IPS-11a (cell line): ENCODE data around the gene PCDHB16.
"Not testable (repeated sequence)": the region's sequence is repeated elsewhere in the genome, so short reads cannot be mapped to it uniquely, and the experiment has no call there.

ENCODE experiments used
- H3K4me3 ChIP-seq: one replicate; pipeline ENCODE4 v1.5.1; 2013; ENCODE audit warnings: low read depth, low read length, control low read depth

The PCDHB16 gene

DNA sequence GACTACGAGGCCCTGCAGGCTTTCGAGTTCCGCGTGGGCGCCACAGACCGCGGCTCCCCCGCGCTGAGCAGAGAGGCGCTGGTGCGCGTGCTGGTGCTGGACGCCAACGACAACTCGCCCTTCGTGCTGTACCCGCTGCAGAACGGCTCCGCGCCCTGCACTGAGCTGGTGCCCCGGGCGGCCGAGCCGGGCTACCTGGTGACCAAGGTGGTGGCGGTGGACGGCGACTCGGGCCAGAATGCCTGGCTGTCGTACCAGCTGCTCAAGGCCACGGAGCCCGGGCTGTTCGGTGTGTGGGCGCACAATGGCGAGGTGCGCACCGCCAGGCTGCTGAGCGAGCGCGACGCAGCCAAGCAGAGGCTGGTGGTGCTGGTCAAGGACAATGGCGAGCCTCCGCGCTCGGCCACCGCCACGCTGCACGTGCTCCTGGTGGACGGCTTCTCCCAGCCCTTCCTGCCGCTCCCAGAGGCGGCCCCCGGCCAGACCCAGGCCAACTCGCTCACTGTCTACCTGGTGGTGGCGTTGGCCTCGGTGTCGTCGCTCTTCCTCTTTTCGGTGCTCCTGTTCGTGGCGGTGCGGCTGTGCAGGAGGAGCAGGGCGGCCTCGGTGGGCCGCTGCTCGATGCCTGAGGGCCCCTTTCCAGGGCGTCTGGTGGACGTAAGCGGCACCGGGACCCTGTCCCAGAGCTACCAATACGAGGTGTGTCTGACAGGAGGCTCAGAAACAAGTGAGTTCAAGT is 2.1 kb downstream of the PCDHB16 start:
- not testable (repeated sequence) for H3K4me3 ChIP-seq

GRCh38 chr5:141186897-141187512 is 4.8 kb downstream of the PCDHB16 start, which contains the start of gene PCDHB9:
Gene PCDHB9, plus strand, starts transcription at chr5:141187161. Its CDS starts 158 bp downstream, at chr5:141187319.
- H3K4me3 ChIP-seq, result no peak within 1 kb of the TSS

GRCh38 chr5:141188682-141189081 is 6.5 kb downstream of the PCDHB16 start:
- H3K4me3 ChIP-seq, result not testable (repeated sequence)

GRCh38 chr5:141189131-141189530 is 6.9 kb downstream of the PCDHB16 start:
- H3K4me3 ChIP-seq, result not testable (repeated sequence)

GRCh38 chr5:141192110-141192725 is 10.0 kb downstream of the PCDHB16 start, which contains the start of gene PCDHB10:
Gene PCDHB10, plus strand, starts transcription at chr5:141192353. Its CDS starts 200 bp downstream, at chr5:141192553.
- no peak within 1 kb of the TSS for H3K4me3 ChIP-seq

GRCh38 chr5:141194332-141194731 is 12.1 kb downstream of the PCDHB16 start:
- H3K4me3 ChIP-seq, result not testable (repeated sequence)

DNA sequence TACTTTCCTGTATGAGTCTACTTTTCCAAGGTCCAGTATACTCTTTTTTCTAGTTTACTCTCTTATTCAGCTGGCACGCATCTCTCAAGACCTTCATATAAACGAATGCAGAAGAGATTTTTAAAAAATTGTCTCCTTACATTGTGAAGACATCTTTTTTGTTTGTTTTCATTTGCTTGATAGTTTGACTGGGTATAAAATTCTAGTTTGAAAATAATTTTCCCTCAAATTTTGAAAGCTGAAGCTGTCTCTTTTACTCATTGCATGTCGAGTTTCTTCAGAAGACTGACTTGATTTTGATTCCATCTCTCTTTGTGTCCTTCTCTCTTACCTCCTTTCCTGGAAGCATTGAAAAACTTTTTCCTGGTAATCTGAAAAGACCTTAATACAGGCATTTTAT is 14.2 kb downstream of the PCDHB16 start:
- no peak overlapping the region for H3K4me3 ChIP-seq

GRCh38 chr5:141199359-141200235 is 17.4 kb downstream of the PCDHB16 start, which contains the start of gene PCDHB11:
Gene PCDHB11, plus strand, starts transcription at chr5:141199627. Its CDS starts 148 bp downstream, at chr5:141199775.
- H3K4me3 ChIP-seq, result no peak within 1 kb of the TSS

DNA sequence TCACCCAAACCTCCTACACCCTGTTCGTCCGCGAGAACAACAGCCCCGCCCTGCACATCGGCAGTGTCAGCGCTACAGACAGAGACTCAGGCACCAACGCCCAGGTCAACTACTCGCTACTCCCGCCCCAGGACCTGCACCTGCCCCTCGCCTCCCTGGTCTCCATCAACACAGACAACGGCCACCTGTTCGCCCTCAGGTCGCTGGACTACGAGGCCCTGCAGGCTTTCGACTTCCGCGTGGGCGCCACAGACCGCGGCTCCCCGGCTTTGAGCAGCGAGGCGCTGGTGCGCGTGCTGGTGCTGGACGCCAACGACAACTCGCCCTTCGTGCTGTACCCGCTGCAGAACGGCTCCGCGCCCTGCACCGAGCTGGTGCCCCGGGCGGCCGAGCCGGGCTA is 18.9 kb downstream of the PCDHB16 start:
- not testable (repeated sequence) for H3K4me3 ChIP-seq

- not testable (repeated sequence) for H3K4me3 ChIP-seq
These were observed 19.5 kb downstream of the PCDHB16 start for GRCh38 chr5:141201646-141202045.

GRCh38 chr5:141208478-141208877 is 26.3 kb downstream of the PCDHB16 start, which contains the start of gene PCDHB12:
Gene PCDHB12, plus strand, starts transcription at chr5:141208719. Its CDS starts 189 bp downstream, at chr5:141208908.
- no peak within 1 kb of the TSS for H3K4me3 ChIP-seq

DNA sequence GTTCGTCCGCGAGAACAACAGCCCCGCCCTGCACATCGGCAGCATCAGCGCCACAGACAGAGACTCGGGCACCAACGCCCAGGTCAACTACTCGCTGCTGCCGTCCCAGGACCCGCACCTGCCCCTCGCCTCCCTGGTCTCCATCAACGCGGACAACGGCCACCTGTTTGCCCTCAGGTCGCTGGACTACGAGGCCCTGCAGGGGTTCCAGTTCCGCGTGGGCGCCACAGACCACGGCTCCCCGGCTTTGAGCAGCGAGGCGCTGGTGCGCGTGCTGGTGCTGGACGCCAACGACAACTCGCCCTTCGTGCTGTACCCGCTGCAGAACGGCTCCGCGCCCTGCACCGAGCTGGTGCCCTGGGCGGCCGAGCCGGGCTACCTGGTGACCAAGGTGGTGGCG is 28.1 kb downstream of the PCDHB16 start:
- H3K4me3 ChIP-seq, result not testable (repeated sequence)

DNA sequence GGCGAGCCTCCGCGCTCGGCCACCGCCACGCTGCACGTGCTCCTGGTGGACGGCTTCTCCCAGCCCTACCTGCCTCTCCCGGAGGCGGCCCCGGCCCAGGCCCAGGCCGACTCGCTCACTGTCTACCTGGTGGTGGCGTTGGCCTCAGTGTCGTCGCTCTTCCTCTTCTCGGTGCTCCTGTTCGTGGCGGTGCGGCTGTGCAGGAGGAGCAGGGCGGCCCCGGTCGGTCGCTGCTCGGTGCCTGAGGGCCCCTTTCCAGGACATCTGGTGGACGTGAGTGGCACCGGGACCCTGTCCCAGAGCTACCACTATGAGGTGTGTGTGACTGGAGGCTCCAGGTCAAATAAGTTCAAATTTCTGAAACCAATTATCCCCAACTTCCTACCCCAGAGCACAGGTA is 28.7 kb downstream of the PCDHB16 start:
- H3K4me3 ChIP-seq, result not testable (repeated sequence)

- H3K4me3 ChIP-seq, result not testable (repeated sequence)
These were observed 31.6 kb downstream of the PCDHB16 start, which contains the start of gene PCDHB13 for GRCh38 chr5:141213656-141214339. Gene PCDHB13, plus strand, starts transcription at chr5:141213919. Its CDS starts 205 bp downstream, at chr5:141214124.

DNA sequence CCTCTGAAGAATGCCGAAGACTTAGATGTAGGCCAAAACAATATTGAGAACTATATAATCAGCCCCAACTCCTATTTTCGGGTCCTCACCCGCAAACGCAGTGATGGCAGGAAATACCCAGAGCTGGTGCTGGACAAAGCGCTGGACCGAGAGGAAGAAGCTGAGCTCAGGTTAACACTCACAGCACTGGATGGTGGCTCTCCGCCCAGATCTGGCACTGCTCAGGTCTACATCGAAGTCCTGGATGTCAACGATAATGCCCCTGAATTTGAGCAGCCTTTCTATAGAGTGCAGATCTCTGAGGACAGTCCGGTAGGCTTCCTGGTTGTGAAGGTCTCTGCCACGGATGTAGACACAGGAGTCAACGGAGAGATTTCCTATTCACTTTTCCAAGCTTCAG is 32.4 kb downstream of the PCDHB16 start:
- not testable (repeated sequence) for H3K4me3 ChIP-seq

GRCh38 chr5:141215504-141215903 is 33.3 kb downstream of the PCDHB16 start:
- H3K4me3 ChIP-seq, result not testable (repeated sequence)

DNA sequence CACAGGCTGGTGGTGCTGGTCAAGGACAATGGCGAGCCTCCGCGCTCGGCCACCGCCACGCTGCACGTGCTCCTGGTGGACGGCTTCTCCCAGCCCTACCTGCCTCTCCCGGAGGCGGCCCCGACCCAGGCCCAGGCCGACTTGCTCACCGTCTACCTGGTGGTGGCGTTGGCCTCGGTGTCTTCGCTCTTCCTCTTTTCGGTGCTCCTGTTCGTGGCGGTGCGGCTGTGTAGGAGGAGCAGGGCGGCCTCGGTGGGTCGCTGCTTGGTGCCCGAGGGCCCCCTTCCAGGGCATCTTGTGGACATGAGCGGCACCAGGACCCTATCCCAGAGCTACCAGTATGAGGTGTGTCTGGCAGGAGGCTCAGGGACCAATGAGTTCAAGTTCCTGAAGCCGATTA is 33.8 kb downstream of the PCDHB16 start:
- not testable (repeated sequence) for H3K4me3 ChIP-seq

- H3K4me3 ChIP-seq, result no peak within 1 kb of the TSS
These were observed 41.1 kb downstream of the PCDHB16 start, which contains the start of gene PCDHB14 for GRCh38 chr5:141223112-141223783. Gene PCDHB14, plus strand, starts transcription at chr5:141223343. Its CDS starts 163 bp downstream, at chr5:141223506.

DNA sequence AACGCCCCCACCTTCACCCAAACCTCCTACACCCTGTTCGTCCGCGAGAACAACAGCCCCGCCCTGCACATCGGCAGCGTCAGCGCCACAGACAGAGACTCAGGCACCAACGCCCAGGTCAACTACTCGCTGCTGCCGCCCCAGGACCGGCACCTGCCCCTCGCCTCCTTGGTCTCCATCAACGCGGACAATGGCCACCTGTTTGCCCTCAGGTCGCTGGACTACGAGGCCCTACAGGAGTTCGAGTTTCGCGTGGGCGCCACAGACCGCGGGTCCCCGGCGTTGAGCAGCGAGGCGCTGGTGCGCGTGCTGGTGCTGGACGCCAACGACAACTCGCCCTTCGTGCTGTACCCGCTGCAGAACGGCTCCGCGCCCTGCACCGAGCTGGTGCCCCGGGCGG is 42.7 kb downstream of the PCDHB16 start:
- not testable (repeated sequence) for H3K4me3 ChIP-seq
